DMS79 treated with DMSO at 0.1 percent for 48 hours (cell line): ENCODE data around the gene PRR23B.

Experiments
- DNase-seq: peaks from one replicate; lab custom pipeline; 2025; lab: John Stamatoyannopoulos, UW

The PRR23B gene

DNA sequence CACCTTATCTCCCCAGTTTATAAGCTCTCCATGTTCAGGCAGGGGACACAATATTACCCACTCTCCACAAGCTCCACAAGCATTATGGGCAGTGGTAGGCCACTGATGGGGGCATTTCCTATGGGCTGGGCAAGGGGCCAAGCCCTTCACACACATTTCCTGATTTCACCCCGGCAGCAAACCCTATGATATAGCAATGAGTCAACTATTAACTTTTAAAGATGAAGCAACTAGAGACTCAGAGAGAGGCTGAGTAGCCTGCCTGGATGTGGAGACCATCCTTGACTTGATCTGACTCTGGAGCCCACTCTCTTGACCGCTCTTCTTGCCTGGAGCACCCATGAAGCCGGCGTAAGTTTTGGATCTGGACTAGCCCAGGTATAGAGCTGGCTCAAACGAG is 46.3 kb downstream of the PRR23B start:
- no peak for DNase-seq

- no peak for DNase-seq
Observed at GRCh38 chr3:138972941-138973340, 47.8 kb downstream of the PRR23B start.

DNA sequence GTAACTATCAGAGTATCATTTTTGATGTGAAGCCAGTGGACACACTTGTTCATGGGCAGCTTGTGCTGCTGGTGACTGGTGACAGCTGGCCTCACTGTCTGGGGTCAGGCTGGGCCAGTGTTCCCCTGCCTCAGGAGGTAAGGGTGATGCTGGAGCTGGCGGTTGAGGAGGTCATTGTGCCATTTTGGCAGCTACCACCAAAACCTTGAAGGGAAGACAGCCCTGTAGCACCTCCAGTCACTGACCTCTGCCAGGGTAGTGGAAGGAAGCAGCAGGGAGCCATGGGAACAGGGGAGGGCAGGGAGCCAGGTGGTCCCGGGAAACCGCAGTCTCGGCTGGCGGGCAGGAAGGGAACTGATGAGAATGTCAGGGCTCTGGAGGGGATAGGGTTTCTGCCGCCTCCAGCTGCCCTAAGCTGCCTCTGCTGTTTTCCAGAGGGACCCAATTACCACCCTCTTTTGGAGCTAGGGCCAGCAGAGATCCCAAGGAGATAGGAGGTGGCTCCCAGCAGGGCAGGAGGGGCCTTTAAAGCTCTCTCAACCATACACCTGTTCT is 48.9 kb downstream of the PRR23B start:
- DNase-seq, result no peak
